Measurements from ENCODE around the gene MTA1. TPM values are rescaled to one million over a fixed set of nuclear protein-coding genes. Genes with fewer than 3 reads are reported as not detected.

Gene MTA1
- total RNA-seq, 1 donor from 2014 or later, result 119 TPM

- peaks cover 30% of the 10 kb centered on the region for H3K36me3 Mint-ChIP-seq (ENCODE audit: low read depth)
- no peaks in the 10 kb centered on the region for H3K9me3 Mint-ChIP-seq
- intact Hi-C loops (cut with micrococcal nuclease), result no loop called here
- DNase-seq (no peak), ATAC-seq (ENCODE audit: low read depth) (no peak)
- H3K4me3 Mint-ChIP-seq, result no peak overlapping the region
- ChIA-PET CTCF (interaction anchor here (1.6 kb wide), 1 partner anchor 51 kb away, joined by 4 read pairs; no protein-coding TSS in a partner anchor), POLR2A (interaction anchor here (0.6 kb wide), 1 partner anchor 10 kb away, joined by 5 read pairs; no protein-coding TSS in a partner anchor)
- no peak overlapping the region for H3K27ac Mint-ChIP-seq
- peaks cover 19% of the 10 kb centered on the region for H3K4me1 Mint-ChIP-seq
- no peak for TF ChIP-seq CTCF (IDR thresholded peaks at IDR 0.05)
- H3K27me3 Mint-ChIP-seq, result no peaks in the 10 kb centered on the region
Observed at GRCh38 chr14:105430042-105430441, 10.4 kb downstream of the MTA1 start.

GRCh38 chr14:105430565-105430964, 10.9 kb downstream of the MTA1 start:
- Mint-ChIP-seq H3K27me3 (no peaks in the 10 kb centered on the region), H3K4me1 (peaks cover 22% of the 10 kb centered on the region), H3K9me3 (no peaks in the 10 kb centered on the region), H3K27ac (no peak overlapping the region), H3K36me3 (ENCODE audit: low read depth) (peaks cover 30% of the 10 kb centered on the region), H3K4me3 (no peak overlapping the region)
- intact Hi-C loops (cut with micrococcal nuclease), result no loop called here
- ATAC-seq (ENCODE audit: low read depth) (no peak), DNase-seq (no peak)
- no peak for TF ChIP-seq CTCF (IDR thresholded peaks at IDR 0.05)
- CTCF ChIA-PET, result interaction anchor here (1.6 kb wide), 1 partner anchor 50 kb away, joined by 4 read pairs; no protein-coding TSS in a partner anchor
- POLR2A ChIA-PET, result interaction anchor here (0.7 kb wide), 1 partner anchor 19 kb away, joined by 3 read pairs; no protein-coding TSS in a partner anchor

- POLR2A ChIA-PET, result interaction anchor here (0.7 kb wide), 1 partner anchor 20 kb away, joined by 3 read pairs; no protein-coding TSS in a partner anchor
- ATAC-seq (ENCODE audit: low read depth), result no peak
- no peak overlapping the region for H3K27ac Mint-ChIP-seq
Observed at GRCh38 chr14:105431256-105431655, 11.6 kb downstream of the MTA1 start.

GRCh38 chr14:105432657-105433056, 13.0 kb downstream of the MTA1 start:
- Mint-ChIP-seq H3K9me3 (no peaks in the 10 kb centered on the region), H3K4me3 (no peak overlapping the region), H3K4me1 (peaks cover 27% of the 10 kb centered on the region), H3K27ac (no peak overlapping the region), H3K27me3 (no peaks in the 10 kb centered on the region), H3K36me3 (ENCODE audit: low read depth) (peaks cover 19% of the 10 kb centered on the region)
- ChIA-PET CTCF (no interaction called here), POLR2A (no interaction called here)
- intact Hi-C loops (cut with micrococcal nuclease), result no loop called here
- DNase-seq, result no peak
- no peak for ATAC-seq (ENCODE audit: low read depth)
- no peak for TF ChIP-seq CTCF (IDR thresholded peaks at IDR 0.05)

More at GRCh38 chr14:105431256-105431655, 11.6 kb downstream of the MTA1 start:
- CTCF ChIA-PET, result interaction anchor here (1.6 kb wide), 1 partner anchor 50 kb away, joined by 4 read pairs; no protein-coding TSS in a partner anchor
- intact Hi-C loops (cut with micrococcal nuclease), result no loop called here
- H3K9me3 Mint-ChIP-seq, result no peaks in the 10 kb centered on the region
- no peak for DNase-seq
- peaks cover 27% of the 10 kb centered on the region for H3K4me1 Mint-ChIP-seq
- no peak for TF ChIP-seq CTCF (IDR thresholded peaks at IDR 0.05)
- H3K36me3 Mint-ChIP-seq (ENCODE audit: low read depth), result peaks cover 28% of the 10 kb centered on the region
- no peak overlapping the region for H3K4me3 Mint-ChIP-seq
- no peaks in the 10 kb centered on the region for H3K27me3 Mint-ChIP-seq

- Mint-ChIP-seq H3K4me3 (no peak overlapping the region), H3K27me3 (no peaks in the 10 kb centered on the region), H3K9me3 (no peaks in the 10 kb centered on the region), H3K27ac (no peak overlapping the region), H3K4me1 (peaks cover 24% of the 10 kb centered on the region), H3K36me3 (ENCODE audit: low read depth) (peaks cover 16% of the 10 kb centered on the region)
- DNase-seq (no peak), ATAC-seq (ENCODE audit: low read depth) (no peak)
- TF ChIP-seq CTCF (IDR thresholded peaks at IDR 0.05), result no peak
- ChIA-PET POLR2A (no interaction called here), CTCF (no interaction called here)
- intact Hi-C loops (cut with micrococcal nuclease), result no loop called here
Observed at GRCh38 chr14:105433161-105433605, 13.6 kb downstream of the MTA1 start.
